ENCODE data around the gene GPC6.

DNA sequence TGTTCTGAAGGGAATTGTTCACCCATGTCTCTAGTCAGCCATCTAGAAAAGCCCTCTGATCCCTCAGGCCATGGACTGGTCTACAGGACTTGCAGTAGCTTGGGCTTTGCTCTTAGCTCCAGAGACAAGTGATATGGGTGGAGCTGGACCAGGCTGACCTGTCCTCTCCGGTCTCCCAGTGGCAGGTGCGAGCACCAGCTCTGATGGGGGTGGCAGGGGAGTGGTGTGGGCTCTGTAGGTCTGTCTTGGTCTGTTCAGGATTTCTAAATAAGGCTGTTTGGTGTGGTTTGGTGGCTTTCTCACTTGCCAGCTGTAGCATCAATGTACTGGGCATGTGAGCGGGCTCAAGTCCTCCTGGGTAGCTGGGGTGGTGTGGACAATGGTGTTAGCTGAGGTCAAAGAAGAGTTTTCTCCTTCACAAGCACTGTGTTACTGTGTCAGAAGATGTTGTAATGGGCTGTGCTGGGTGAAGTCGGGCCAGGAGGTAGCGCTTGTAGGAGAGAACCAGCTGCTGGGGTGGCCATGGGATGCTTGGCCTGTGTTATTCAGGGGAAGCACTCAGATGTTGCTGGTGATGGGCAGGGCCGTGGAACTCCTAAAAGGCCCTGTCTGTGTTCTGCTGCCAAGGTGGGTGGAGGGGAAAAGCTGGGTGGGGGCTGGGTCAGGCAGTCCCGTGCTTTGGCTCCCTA lies 16.9 kb downstream of the GPC6 start:
- TF ChIP-seq CTCF (IDR thresholded peaks at IDR 0.05): no peak
- no peak for TF ChIP-seq EZH2 (IDR thresholded peaks at IDR 0.05)

Measured in neural progenitor cell (in vitro differentiated cells).